Measurements from ENCODE around the gene SCUBE1.

DNA sequence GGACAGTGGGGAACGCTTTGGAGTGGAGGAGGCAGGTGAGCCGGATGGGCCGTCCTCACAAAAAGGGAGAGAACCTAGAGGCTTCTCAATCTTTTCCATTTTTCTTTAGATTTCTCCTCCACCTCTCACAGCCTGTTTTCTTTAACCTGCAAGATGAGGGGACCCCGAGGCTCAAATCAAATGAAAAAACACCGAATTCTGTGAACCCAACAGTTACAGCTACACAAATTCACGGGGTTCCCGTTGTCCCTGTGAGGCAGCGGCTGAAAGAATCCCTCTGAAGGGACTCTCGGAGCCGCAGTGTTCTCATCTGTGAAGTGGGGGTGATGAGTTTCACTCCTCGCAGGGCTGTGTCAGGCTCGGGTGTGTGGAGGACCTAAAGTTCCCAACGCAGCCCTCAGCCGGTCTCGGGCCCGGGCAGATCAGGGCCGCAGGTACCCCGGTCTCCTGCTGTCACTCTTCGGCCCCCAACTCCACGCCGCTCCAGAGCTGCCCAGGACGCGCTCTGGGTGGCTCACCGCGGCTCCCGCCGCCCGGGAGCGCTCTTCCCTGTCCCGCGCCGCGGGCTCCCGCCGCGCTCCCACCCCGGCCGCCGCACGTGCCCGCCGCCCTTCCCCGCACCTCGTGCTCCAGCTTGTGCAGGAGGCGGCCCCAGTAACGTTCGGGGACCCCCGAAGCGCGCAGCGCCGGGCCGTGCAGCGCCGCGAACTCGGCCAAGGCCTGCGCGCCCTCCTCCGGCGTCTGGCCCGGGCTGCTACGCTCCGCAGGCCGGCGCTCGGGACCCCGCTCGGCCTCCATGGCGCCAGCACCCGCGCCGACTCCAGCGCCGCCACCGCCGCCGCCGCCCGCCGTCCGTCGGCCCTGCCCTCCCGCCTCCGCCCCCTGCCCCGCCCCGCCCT, 156.7 kb downstream of the SCUBE1 start, which contains the start of gene TTLL12:
- no peak for TF ChIP-seq EZH2 (IDR thresholded peaks at IDR 0.05)
- TF ChIP-seq, protein P1, sequence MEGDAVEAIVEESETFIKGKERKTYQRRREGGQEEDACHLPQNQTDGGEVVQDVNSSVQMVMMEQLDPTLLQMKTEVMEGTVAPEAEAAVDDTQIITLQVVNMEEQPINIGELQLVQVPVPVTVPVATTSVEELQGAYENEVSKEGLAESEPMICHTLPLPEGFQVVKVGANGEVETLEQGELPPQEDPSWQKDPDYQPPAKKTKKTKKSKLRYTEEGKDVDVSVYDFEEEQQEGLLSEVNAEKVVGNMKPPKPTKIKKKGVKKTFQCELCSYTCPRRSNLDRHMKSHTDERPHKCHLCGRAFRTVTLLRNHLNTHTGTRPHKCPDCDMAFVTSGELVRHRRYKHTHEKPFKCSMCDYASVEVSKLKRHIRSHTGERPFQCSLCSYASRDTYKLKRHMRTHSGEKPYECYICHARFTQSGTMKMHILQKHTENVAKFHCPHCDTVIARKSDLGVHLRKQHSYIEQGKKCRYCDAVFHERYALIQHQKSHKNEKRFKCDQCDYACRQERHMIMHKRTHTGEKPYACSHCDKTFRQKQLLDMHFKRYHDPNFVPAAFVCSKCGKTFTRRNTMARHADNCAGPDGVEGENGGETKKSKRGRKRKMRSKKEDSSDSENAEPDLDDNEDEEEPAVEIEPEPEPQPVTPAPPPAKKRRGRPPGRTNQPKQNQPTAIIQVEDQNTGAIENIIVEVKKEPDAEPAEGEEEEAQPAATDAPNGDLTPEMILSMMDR (IDR thresholded peaks at IDR 0.05), result peak; percentile 4
